GM18517 (cell line): ENCODE results near the gene TMCO6.
"Not testable (repeated sequence)": the region's sequence is repeated elsewhere in the genome, so short reads cannot be mapped to it uniquely, and the experiment has no call there.

Experiments
- ATAC-seq: cut with Tn5 transposase; IDR thresholded peaks from one replicate; pipeline ENCODE4 v1.9.1; 2021; ENCODE audit warnings: mild to moderate bottlenecking, moderate library complexity; ENCODE audit not compliant: unreplicated experiment

Gene TMCO6

DNA sequence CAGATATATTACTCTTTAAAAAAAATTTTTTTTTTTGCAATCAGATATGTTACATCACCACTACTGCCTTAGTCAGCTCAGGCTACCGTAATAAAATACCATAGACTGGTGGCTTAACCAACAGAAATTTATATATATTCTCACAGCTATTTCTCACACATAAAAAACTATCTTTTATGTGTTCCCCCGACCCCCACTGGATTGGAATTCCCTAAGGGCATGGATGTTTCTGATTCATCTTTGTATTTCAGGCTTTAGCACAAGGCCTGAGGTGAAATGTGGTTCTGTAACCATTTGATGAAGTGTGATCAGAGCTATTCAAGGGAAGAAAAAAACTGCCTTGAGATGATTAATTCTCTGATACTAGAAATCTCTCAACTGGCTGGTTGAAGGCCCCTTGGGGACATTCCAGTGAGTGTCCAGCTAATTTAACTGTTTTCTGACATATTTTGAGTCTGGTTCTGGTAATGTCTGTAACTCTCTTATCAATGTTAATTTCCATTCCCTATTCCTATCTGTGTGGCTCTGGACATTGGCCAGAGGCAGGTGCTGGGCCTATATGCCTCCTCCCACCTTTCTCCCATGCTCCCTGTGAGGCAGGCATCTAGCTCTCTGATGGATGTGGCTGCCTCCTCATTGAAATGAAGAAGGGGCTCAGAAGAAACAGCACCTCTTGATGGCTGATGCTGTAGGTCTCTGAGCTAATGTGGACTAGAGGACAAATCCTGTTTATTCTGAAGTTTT, 8.8 kb upstream of the TMCO6 start:
- ATAC-seq, result no peak

DNA sequence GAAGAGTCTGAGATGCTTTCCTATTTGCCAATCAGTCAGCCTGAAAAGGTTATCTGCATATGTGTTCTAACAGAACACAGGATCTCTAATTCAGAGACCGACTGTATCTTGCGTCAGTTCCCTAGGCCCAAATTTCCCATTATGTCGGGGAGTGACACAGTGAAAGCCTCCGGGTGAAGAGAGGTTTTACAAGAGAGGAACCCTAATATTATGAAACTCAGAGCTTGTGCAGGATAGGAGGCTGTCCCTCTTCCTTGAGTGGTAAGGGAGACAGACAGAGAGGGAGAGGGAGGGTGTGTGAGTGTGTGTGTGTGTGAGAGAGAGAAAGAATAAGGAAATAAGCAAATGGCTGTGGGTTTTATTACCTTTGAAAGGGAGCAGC, 8.2 kb upstream of the TMCO6 start:
- ATAC-seq, result no peak

DNA sequence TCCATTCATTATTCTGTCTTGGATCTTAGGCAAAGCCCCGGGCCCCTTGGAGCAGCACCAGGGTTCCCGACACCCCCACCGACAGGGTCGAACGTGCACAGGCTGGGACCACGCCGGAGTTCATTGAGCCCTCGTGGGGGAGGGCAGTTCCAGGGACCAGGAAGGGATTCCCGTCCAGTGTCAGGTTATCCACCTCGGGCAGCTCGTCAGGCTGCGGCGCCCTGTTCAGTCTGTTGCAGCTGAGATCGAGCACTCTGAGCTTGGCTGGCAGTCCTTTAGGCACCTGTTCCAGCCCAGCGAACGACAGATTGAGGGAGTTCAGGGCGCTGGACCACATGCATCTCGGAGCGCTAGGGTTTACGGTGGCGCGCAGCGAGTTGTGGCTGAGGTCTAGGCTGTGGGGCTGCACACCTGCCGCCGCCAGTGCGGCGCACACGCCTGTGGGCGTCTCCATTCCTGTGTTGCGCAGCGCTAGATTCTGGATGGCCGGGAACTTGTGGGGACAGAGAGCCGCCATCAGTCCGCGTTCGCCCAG, 7.4 kb upstream of the TMCO6 start:
- peak; percentile 13 for ATAC-seq

GRCh38 chr5:140632366-140633020, 6.8 kb upstream of the TMCO6 start:
- ATAC-seq, result peak; percentile 61

- no peak for ATAC-seq
Measured at GRCh38 chr5:140633021-140633471, 6.2 kb upstream of the TMCO6 start, which contains the start of gene CD14. Gene CD14 (minus strand): TSS chr5:140633175. CDS start chr5:140633071, 104 bp downstream.

GRCh38 chr5:140633501-140633900, 5.8 kb upstream of the TMCO6 start:
- ATAC-seq, result no peak

- ATAC-seq, result no peak
Measured at GRCh38 chr5:140634103-140634502, 5.1 kb upstream of the TMCO6 start.

DNA sequence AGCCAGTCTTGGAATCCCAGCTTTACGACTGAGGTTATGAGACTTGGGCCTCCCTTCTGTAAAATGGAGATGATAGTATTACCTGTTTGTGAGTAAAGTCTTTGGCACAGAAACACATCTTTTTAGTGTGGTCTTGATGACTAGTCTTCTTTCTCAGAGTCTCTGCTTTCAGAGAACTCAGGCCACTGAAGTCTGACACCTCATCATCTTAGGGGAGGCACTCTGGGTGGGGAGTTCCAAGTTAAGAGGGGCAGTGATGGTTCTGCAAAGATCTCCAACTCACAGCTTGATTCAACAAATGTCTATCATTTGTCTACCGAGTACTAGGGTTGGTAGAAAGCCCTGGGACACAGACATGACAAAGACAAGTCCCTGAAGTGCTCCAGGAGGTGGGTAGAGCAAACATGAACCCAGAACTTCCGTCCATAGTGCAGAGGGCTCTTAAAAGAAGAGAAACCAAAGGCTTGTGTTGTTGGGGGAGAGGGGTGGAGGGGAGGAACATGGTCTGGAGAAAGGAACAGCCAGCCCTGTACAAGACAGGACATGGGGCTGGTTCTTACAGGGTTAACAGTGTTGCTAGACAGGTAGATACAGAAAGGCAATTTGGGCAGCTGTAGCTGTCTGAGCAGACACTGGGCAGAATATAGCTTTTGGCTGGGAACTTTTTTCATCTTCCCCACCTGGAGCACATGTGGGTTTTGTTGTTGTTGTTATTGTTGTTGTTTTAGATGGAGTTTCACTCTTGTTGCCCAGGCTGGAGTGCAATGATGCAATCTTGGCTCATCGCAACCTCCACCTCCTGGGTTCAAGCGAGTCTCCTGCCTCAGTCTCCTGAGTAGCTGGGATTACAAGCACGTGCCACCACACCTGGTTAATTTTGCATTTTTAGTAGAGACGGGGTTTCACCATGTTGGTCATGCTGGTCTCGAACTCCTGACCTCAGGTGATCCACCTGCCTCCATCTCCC, 3.7 kb upstream of the TMCO6 start:
- ATAC-seq, result no peak

DNA sequence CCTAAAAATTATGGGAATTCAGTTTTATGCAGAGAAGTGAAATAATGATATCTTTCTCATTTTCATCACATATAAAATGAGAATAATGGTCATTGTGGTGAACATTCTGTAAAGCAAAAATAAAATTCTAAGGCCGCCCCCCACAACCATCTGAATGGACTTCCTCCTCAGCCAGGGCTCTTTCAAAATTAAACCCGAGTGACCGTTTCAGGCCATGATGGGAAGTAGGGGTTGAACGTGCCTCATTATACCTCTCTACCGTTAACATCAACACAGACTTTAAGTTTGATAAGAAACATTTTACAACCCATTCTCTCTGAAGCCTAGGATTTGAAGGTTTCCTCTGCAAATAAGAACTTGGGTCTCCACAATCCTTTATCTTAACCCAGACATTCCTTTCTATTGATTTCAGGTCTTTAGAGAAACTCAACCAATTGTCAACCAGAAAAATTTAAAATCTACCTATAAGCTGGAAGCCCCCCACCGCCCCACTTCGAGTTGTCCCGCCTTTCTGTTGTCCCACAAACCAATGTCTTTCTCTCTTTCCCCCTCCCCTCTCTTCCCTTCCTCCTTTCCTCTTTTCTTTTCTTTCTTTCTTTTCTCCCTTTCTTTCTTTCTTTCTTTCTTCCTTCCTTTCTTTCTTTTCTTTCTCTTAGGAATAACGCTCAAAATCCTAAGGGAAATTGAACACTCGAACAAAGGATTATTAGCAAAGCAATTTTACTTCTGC, 1.7 kb upstream of the TMCO6 start:
- ATAC-seq, result no peak

GRCh38 chr5:140638898-140639147, 428 bp upstream of the TMCO6 start:
- ATAC-seq, result not testable (repeated sequence)

GRCh38 chr5:140641716-140642115, 2.5 kb downstream of the TMCO6 start:
- ATAC-seq, result no peak

DNA sequence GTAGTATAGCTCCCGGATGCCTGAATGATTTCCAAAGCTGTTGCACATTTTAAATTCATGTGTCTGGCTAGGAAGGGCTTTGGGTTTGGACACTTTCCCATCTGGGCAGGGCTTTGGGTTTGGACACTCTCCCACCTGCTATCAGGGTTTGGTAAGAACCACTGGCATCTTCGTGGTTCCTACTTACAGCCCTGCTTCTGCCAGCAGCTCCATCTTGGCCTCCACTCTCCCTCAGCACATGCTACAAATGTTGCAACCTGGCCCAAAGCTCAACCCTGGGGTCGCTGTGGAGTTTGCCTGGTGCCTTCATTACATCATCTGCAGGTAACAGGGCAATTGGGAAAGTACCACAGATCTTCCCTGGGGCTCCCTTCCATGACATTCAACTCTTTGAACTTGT, 3.5 kb downstream of the TMCO6 start:
- ATAC-seq, result no peak

- ATAC-seq, result peak; percentile 37
Measured at GRCh38 chr5:140647042-140647419, 7.8 kb downstream of the TMCO6 start.

DNA sequence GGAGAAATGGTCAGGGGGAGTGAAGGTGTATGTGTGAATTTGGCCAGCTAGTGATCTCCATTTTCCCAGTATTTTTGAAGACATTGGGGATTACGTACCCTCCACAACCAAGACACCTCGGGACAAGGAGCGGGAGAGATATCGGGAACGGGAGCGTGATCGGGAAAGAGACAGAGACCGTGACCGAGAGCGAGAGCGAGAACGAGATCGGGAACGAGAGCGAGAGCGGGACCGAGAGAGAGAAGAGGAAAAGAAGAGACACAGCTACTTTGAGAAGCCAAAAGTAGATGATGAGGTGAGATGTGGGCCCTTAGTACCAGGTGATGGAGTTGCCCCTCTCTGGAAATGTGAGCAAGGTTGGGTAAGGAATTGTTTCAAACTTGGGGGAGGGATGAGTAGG, 19.6 kb downstream of the TMCO6 start:
- no peak for ATAC-seq

DNA sequence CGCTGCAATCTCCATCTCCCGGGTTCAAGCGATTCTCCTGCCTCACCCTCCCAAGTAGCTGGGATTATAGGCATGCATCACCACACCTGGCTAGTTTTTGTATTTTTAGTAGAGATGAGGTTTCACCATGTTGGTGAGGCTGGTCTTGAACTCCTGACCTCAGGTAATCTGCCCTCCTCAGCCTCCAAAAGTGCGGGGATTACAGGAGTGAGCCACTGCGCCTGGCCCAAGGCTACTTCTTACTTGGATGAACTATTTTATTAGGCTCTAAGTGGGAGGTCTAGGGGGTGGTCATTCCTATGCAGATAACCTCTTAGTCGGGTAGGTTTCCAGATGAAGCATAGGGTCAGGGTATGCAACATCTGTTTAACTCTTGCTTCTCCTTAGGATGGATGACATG, 21.1 kb downstream of the TMCO6 start:
- not testable (repeated sequence) for ATAC-seq

GRCh38 chr5:140664030-140664358, 24.7 kb downstream of the TMCO6 start:
- ATAC-seq, result no peak

DNA sequence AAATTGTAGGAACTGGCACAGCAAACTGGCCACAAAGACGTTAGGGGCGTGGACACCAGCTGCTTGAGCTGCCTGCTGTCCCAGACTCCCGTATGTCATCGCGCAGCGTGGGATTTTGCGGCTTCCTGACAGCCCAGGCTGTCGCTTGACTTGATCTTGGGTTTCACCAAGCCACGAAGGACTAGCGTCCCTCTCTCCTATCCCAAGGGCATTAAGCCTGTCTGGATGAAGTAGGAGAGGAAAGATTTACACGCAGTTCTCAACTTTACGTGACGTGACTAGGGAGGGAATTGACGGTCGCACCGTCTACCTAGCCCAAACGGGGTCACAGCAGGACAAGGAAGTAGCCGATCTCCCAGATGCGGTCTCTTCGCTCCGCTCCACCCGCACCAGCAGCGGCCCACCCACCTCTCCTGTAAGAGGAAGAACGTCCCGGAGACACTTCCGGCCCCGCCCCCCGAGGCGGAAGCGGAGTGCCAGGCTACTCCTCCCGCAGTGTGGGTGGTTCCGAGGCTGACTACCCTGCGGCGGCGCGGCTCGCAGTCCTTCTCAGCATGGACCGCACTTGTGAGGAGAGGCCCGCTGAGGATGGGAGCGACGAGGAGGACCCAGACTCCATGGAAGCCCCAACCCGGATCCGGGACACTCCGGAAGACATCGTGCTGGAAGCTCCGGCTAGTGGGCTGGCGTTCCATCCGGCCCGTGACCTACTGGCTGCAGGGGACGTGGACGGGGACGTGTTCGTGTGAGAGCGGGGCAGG, 25.3 kb downstream of the TMCO6 start, which contains the start of gene WDR55:
Gene WDR55, plus strand, starts transcription at position 546 of the 761 bp plus-strand sequence. Its CDS starts 9 bp downstream, at position 555.
- ATAC-seq, result peak; percentile 96

DNA sequence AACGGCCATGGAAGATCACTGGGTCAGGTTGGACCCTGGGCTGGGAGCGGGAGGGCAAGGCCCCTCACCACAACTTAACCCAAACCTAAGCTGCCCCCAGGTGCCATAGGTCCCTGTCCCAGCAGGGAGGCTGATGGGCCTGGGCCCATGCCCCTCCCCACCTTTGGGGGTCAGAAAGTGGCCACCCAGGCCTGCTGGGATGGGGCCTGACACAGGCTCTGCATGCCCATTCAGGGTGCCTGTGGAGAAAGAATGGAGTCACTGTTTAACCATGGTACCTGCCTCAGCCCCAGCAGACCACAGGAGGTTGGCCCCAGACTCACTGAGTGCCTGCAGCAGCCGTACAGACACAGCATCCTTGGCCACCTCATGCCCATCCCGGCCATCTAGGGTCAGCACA, 31.8 kb downstream of the TMCO6 start:
- not testable (repeated sequence) for ATAC-seq

GRCh38 chr5:140671472-140672125, 32.3 kb downstream of the TMCO6 start:
- no peak for ATAC-seq
